Activated T-cell treated with anti-CD3 and anti-CD28 coated beads for 24 hours (primary cell): ENCODE data around the gene SYCP2.
"Not testable (repeated sequence)": the region's sequence is repeated elsewhere in the genome, so short reads cannot be mapped to it uniquely, and the experiment has no call there.

Source experiments
- DNase-seq: peaks from one replicate; pipeline ENCODE4 v3.0.0-alpha.2; 2020; ENCODE audit warnings: low read depth

Gene SYCP2, protein sequence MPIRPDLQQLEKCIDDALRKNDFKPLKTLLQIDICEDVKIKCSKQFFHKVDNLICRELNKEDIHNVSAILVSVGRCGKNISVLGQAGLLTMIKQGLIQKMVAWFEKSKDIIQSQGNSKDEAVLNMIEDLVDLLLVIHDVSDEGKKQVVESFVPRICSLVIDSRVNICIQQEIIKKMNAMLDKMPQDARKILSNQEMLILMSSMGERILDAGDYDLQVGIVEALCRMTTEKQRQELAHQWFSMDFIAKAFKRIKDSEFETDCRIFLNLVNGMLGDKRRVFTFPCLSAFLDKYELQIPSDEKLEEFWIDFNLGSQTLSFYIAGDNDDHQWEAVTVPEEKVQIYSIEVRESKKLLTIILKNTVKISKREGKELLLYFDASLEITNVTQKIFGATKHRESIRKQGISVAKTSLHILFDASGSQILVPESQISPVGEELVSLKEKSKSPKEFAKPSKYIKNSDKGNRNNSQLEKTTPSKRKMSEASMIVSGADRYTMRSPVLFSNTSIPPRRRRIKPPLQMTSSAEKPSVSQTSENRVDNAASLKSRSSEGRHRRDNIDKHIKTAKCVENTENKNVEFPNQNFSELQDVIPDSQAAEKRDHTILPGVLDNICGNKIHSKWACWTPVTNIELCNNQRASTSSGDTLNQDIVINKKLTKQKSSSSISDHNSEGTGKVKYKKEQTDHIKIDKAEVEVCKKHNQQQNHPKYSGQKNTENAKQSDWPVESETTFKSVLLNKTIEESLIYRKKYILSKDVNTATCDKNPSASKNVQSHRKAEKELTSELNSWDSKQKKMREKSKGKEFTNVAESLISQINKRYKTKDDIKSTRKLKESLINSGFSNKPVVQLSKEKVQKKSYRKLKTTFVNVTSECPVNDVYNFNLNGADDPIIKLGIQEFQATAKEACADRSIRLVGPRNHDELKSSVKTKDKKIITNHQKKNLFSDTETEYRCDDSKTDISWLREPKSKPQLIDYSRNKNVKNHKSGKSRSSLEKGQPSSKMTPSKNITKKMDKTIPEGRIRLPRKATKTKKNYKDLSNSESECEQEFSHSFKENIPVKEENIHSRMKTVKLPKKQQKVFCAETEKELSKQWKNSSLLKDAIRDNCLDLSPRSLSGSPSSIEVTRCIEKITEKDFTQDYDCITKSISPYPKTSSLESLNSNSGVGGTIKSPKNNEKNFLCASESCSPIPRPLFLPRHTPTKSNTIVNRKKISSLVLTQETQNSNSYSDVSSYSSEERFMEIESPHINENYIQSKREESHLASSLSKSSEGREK (N-terminal part only)

DNA sequence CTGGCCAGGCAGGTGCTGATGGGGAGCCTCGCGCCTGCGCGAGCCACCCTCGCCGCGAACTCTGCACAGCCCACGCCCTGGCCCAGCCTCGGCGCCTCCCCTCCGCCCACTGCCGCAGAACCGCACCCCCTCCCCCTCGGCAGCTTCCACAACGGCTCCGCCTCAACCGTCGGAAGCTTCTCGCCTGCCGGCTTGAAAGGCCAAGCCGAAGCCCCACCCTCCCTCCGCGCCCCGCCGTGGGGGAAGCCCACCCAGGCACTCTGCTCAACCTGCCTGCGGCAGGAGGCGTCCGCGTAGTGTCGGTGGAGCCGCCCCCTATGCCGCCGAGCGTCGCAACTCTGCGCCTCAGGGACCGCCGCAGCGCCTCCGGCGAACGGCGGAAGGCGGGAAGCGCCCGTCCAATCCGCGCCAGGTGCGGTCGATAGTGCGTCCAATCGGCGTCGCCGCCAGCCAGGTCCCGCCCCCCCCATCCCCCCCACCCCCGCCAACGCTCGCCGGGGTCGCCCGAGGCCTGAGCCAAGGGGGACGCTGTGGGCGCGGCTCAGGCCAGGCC, at the start of gene SYCP2:
Gene SYCP2 (minus strand): TSS at position 342 of the 553 bp plus-strand sequence. CDS start 11,224 bp downstream, outside the sequence.
- DNase-seq = peak; percentile 44

DNA sequence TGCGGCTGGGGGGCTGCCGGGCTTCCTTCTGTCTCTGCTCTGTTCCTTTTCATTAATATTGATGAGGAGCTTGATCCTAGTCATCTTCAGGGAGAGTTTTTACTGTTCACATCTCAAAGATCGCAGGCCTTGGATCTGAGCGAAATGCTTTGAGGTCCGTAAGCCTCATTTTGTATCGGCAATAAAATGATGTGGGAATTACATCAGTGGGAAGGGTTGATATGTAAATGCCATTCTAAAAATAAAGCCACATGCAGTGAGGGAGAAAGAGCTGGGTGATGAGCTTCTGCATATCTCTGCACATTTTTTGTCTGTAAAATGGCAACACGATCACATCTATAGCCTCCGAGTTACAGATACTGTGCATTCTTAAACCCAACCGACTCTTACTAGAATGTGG, 49.6 kb upstream of the SYCP2 start:
- DNase-seq = no peak

DNA sequence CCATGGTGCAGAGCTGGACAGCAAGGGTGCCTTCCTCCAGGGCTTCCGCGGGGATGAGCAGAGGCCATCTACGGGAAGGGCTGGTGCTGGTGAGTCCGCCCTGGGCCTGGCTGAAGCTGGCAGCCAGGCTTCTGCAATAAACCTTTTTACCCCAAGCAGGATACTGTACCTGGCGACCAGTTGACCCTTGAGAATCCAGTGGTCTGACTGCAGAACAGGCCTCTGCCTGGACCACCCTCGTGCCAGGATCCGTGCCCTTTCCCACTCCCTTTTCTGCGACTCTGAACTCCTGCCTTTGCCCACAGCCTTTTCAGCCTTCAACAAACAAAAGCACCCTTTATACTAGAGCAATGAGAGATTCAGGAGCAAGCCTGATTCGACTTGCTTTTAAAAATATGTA, 43.6 kb upstream of the SYCP2 start:
- DNase-seq = no peak

DNA sequence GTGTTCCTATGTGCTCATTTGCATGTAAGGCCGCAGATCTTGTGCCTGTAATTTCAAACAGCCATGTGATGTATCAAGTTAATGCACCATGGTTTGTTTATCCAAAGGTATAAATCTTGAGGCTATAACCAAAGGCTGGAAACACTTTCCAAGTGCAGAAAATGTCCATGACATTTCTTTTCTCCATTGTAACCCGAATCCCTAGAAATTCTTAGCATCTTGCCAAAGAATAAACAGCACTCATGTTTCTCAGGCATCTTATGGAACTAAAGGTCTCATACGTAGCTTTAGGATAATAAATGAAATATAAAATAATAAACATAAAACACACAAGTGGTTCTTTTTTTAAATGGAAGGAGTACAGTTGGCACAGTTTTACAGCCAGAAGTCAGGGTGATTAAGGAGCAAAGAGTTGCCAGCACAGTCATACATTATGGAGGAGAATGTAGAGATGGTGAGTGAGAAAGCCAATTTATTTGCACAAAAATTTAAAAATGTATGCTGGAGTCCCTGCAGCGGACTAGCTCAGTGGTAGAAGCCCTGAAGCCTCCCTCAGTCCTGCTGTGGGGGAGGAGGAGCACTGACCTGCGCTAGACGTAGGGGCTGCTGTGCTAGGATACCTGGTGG, 42.8 kb upstream of the SYCP2 start:
- DNase-seq = no peak

DNA sequence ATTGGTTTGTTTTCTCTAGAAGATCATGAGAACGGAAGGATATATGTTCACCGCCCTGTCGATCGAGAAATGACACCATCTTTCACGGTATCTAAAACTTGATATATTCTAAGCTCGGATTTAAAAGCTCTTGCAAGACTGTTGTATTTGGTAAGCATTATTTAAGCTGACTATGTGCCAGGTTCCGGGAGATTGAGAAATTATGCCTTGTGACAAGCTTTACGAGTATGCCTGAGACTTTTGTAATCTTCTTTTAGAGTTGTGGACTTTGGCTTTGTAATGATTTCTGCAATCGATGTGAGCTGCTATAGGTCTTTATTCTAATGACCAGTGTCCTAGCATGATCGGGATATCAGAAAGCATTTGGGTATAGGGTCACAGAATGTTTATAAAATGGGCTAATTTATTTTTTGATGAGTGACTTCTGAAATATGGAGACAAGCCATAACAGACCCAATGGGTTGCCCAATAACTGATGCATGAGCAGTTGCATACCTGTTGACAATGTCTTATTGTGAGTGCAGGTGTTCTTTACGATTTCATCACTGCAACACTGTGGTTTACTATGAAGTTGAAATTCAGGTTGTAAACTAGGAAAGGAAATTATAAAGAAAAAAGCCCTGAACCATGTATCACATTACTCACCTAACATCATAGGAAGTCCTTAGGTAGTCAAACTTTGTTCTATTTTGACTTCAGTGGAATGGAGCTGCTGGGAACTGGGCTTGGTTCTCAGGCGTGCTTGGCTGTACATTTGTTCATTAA, 38.8 kb upstream of the SYCP2 start:
- no peak for DNase-seq

DNA sequence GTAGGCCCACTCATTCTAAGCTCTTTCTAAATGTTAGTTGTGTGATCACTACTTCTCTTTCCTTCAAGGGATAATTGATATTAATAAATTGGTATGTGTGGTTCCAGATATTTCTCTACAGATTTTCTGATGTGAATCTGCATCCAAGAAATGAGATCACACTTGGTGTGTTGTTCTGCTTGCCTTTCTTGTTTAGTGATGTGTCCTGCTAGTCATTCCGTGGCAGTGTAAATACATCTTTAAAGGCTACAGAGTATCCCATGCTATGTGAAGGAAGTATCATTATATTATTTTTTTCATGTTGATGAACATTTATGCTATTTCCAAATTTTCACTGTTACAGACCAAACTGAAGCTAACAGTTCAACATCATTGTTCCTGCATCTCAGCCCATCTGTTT, 38.0 kb upstream of the SYCP2 start:
- no peak for DNase-seq

DNA sequence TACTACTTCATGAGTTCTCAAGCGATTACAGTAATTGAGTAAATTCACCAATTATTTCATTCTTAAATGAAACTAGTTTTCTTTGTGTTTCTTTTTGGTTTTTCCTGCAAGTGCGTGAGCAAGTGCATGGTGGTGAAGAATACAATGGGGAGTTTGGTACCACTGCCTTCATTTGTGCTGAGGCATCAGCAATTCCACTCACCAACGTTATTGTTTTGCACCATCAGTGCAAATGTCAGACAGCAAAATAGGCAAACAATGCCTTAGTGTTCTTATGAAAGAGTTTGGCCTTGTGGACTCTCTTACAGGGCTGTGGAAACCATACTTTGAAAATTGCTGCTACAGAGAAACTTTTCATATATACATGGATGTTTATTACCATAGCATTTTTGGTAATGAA, 33.0 kb upstream of the SYCP2 start:
- no peak for DNase-seq

DNA sequence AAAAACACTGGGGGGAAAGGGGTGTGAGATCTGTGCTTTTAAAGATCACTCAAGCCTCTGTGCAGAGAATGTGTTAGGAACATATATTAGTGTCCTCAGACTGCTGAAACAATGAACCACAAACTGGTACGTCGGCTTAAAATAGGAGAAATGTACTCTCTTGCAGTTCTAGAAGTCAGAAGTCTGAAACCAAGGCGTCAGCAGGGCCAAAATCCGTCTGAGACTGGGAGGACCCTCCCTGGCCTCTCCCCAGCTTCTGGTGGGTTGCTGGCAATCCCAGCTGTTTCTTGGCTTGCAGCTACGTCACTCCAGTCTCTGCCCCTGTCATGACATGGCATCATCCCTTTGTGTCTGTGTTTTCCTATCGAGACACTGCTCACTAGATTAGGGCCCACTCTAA, 28.7 kb upstream of the SYCP2 start:
- DNase-seq = no peak

DNA sequence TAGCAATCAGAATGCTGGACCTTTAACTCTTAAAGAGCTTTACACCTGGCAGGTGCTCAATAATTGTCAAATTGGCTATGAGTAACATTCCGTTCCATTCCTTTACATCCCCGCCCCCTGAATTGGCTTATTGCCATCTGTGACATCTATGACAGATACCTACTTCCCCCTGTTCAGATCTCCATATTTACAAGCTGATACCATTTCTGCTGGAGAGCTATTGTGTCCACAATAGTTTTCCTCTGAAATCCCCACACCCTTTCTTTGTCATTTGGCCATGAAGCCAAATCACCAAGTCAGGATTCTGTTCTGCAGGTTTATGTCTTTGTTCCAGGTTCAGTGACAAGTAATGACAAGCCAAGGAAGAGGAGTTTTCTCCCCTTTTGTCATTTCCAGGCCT, 28.0 kb upstream of the SYCP2 start:
- no peak for DNase-seq

DNA sequence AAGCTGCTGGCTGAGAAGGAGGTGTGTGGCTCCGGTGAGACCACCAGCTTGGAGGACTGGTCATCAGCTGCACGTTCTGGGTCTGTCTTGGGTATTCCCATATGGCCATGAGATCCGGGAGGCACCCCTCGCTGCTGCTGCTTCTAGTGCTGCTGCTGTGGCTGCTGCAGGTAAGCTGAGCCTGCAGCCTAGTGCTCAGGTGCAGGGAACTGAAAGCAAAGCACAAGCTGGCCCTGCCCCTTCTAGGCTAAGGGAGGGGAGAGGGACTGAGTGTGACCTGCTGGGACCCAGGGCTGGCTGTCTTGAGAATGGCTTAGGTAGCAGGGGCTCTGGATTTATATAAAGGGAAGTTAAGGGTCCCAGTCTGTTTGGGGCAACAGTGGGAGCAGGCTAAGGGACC, 25.2 kb upstream of the SYCP2 start:
- no peak for DNase-seq

DNA sequence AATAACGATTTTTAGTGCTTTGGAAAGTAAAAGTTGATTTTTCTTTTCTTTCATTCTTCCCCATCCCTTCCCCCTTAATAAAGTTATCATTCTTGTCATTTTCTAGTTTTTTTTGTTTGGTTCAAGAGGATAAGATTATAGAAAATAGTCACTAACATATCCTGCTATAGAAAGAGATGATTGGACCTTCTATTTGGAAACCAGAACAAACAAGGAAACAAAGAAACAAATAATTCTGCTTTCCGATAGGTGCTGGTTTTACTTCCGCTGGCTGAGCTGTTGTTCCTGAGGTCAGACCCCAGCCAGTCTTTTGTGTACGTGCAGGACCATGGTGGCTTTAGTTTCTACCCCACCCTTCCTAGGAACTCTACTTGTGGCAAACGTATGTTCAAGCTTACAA, 24.7 kb upstream of the SYCP2 start, which contains the start of gene CDH26:
Gene CDH26 (plus strand): TSS at position 301 of the 400 bp plus-strand sequence. CDS start 304 bp downstream, outside the sequence.
- no peak for DNase-seq

DNA sequence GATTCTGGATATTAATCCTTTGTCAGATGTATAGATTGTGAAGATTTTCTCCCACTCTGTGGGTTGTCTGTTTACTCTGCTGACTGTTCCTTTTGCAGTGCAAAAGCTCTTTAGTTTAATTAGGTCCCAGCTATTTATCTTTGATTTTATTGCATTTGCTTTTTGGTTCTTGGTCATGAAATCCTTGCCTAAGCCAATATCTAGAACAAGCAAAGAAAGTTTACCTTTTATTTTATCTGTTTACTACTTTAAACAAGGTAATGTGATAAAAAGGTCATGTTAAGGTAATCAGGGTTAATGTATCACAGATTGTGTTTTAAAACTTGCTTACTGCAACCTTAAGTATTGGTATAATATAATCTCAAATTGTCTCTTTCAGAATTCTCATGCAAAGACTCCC, 24.1 kb upstream of the SYCP2 start:
- not testable (repeated sequence) for DNase-seq

DNA sequence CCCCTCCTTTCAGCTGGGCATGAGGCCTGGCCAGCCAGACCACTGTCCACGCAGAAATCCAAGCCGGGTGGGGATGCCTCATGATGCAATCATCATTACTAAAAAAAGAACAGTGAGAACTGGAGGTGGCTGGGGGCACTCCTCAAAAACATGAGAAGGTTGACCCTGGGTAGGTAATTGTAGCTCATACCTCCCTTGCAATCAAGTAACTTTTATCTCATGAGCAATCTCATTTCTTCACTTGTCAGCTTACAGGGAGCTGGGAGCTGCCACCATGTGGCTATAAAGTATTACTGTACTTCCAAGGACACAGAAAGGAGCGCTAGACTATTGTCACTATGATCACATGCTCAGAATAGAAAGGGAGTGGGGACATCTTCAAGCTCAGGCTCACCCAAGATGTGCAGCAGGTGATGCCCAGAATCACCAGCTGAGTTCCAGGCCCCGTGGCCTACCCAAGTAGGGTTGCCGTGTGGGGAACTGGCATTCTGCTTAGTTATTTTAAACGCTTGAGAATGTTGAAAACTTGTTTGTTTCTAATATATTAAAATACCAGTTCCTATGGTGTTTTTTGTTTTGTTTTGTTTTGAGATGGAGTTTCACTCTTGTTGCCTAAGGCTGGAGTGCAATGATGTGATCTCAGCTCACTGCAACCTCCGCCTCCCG, 21.8 kb upstream of the SYCP2 start:
- no peak for DNase-seq

DNA sequence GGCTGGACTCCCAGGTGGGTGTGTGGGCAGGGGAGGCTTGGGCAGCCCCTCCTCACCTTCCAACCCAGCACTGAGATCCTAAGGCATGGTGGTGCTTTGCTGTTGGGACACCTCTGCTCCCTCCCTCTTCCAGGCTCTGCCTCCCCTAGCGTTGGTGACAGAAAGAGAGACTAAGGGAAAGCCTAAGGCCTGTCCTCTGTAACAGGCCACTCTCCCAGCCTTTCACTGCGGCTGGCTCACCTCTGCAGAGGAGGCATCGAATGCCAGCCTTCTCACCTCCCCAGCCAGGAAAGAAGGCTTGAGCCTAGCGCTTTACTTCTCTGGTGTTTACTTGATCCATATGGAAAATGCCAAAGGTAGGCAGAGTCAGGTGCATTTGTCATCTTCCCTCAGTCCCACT, 21.3 kb upstream of the SYCP2 start:
- DNase-seq = no peak

DNA sequence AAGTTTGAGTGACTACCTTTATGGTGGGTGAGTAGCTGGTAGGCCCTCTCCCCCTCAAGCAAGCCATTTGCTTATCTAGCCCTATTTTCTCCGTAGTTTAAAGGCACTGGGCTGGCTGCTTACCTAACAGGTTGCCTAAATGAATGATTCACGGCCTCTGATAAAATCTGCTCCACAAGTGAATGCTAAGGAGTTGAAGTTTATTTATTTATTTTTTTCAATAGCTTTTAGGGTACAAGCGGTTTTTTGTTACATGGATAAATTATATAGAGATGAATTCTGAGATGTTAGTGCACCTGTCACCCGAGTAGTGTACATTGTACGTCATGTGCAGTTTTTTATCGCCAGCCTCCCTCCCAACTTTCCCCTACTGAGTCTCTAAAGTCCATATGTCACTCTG, 16.5 kb upstream of the SYCP2 start:
- DNase-seq = no peak

DNA sequence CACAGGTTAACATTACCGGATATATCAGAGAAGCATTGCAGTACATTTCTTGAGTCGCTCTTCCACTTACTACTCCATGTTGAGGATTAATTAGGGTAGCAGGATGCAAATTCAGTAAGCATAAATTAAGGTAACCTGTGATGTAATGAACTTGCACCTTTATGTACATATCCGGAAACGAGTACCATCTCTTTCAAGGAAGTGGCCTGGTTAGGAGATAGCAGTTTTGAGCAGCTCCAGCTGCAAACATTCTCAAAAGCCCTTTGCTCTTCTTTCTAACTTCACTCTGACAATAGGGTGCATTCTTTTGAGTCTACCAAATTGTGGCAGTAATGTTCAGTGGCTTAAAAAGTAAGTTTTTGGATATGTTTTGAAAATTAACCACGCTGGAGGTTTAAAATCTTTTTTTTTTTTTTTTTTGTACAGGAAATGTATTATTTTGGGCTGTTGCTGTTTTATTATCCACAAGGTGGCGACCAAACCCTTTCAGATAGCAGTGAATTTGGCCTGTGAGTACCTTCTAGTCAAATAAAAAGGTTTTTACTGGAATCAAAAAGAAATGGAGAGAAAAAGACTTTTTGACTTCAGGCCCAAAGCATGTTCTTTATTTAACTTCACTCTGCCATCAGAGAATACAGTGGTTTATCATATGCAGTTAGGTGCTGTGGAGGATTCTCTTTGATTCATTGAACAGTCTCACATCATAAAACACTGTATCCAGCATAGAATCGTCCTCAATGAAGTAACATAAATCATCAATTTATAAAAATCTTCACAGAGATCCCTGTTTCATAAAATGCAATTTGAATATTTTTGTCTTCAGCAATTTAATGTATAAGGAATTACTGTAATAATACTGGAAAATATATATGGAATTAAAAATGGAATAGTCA, 15.6 kb upstream of the SYCP2 start:
- peak; percentile 21 for DNase-seq

DNA sequence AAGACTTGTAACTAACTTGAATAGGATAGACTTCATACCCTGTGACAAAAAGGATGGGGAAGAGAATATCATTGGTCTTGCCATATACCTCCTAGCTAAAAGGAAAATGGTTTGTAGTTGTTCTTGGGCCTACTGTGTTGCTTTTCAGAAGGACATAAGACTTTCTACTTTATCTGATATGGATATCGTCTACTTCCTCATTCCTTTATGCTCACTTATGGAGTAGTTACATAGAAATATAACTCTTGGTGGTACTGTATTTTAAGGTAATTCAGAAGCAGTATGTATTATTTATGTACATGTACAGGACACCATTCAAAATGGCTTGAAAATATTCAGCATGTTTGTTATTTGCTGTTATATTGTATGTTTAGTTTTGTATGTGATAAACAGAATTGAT, 14.8 kb upstream of the SYCP2 start:
- DNase-seq = no peak

DNA sequence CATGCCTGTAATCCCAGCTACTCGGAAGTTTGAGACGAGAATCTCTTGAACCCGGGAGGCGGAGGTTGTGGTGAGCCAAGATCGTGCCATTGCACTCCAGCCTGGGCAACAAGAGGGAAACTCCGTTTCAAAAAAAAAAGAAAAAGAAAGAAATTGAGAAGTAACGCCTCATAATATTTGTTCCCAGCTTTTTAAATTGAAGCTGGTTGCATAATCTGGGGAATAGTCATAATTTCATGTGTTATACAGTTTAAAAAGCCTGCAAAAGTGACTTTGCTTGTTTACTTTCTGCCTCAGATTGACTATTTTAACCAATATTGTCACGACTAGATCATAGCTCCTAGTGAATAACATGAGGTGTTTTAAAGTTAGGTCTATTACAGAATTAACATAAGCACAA, 13.9 kb upstream of the SYCP2 start:
- DNase-seq = no peak

DNA sequence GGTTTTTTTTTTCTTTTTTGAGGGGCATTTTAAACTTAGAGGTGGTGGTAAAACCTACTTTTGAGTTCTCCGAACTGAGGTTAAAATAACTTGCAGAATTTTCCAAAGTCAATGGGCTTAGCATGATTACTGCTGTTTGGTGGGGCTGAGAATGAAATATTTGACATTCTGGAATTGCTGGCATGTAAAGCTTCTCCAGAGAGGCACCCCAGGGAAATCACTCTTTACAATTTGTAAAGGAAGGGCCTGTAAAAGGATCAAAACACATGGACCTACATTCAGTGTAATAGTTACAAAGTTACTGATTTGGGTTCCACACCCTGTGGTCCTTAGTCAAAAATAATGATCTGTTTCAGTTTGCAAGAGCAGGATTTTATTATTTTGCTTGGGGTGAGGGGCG, 12.3 kb upstream of the SYCP2 start:
- DNase-seq = no peak
